ENCODE results near the gene APOD. TPM values are rescaled to one million over a fixed set of nuclear protein-coding genes. Genes with fewer than 3 reads are reported as not detected.

Gene APOD
- total and polyA plus RNA-seq, 2 of the 4 experiments (the other 2 are of a cell fraction) = 0.36 TPM; not detected in 1

DNA sequence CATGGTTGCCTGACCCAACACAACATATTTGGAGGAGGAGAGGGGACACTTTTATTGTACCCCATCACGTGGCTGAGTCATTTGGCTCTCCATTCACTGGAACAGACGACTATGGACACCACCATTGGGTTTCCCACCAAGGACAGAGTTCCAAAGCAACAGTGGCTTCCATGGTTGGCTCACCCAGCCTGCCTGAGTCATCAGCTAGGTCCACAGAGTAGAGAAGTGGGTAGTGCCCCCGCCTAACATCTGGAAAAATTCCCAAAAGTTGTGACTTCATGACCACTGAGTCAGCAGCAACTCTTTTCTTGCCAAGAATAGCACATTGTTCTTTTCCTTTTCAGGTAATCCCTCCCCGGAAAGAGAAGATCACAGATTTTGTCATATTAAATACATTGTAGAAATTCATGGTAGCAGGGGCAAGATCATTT, 37.6 kb downstream of the APOD start:
- WGBS, 2 experiments (ENCODE audit: extremely low coverage in 2 of 2, insufficient read length in 1 of 2) = no CpG with 5 or more reads among the region's 4 CpGs
- Histone ChIP-seq H2BK20ac (ENCODE audit: low read depth, low read length) (no peak overlapping the region), H2BK5ac (ENCODE audit: low read depth, low read length, poor library complexity, severe bottlenecking) (no peak overlapping the region), H3K27me3 (ENCODE audit: control insufficient read depth, insufficient read depth, low read length) (peaks cover 9% of the 10 kb centered on the region), H2AK5ac (ENCODE audit: low read depth, low read length) (no peak overlapping the region), H2BK15ac (ENCODE audit: low read depth, low read length) (no peak overlapping the region), H2AK9ac (replicated peaks; ENCODE audit: low read depth, low read length, poor library complexity) (no peak overlapping the region), H3K56ac (ENCODE audit: extremely low read depth, insufficient read depth, low read length) (no peak overlapping the region), H2AFZ (replicated peaks; ENCODE audit: low read length, poor library complexity) (no peak overlapping the region), H2BK120ac (ENCODE audit: low read depth, low read length) (no peak overlapping the region), H3K18ac (ENCODE audit: low read depth, low read length) (no peak overlapping the region), H3K4me1 (ENCODE audit: control insufficient read depth, insufficient read depth, low read length) (peaks cover 2% of the 10 kb centered on the region; the same call in 1 of the 2 replicates), H3K36me3 (ENCODE audit: control insufficient read depth, insufficient read depth, low read length) (no peaks in the 10 kb centered on the region), H4K8ac (ENCODE audit: low read depth in 2 of 2, low read length in 2 of 2) (no peak overlapping the region), H3K4me2 (ENCODE audit: low read depth, low read length) (no peak overlapping the region; the same call in 1 of the 2 replicates), H3K79me1 (ENCODE audit: low read depth in 1 of 2, low read length in 2 of 2) (peaks cover 0 to 13% of the 10 kb centered on the region in 2 experiments; a peak in 2 of 4 replicates), H3K9me1 (ENCODE audit: insufficient read depth, low read length) (no peaks in the 10 kb centered on the region; the same call in 1 of the 2 replicates), H3K4ac (ENCODE audit: low read depth, low read length) (no peak overlapping the region), H3K23ac (ENCODE audit: low read depth, low read length) (no peak overlapping the region), H4K91ac (ENCODE audit: insufficient read depth, low read depth, low read length) (no peak overlapping the region), H3K9me3 (ENCODE audit: control insufficient read depth, insufficient read depth, low read length) (no peaks in the 10 kb centered on the region), H4K20me1 (ENCODE audit: insufficient read depth, low read length) (peaks cover 6% of the 10 kb centered on the region; the same call in 1 of the 2 replicates), H4K5ac (ENCODE audit: low read depth, low read length) (no peak overlapping the region), H3K27ac (ENCODE audit: insufficient read depth, low read length) (no peak overlapping the region), H3K9ac (ENCODE audit: low read depth, low read length) (no peak overlapping the region), H3K4me3 (ENCODE audit: insufficient read depth, low read depth, low read length) (no peak overlapping the region), H3K14ac (replicated peaks; ENCODE audit: low read depth, low read length) (no peak overlapping the region)
- TF ChIP-seq RCOR1 (IDR thresholded peaks at IDR 0.05; ENCODE audit: insufficient replicate concordance, low read length) (no peak), CHD1 (IDR thresholded peaks at IDR 0.05; ENCODE audit: low read depth, low read length) (no peak), NFE2L2 (IDR thresholded peaks at IDR 0.05; ENCODE audit: low read depth, low read length) (no peak), CEBPB (IDR thresholded peaks at IDR 0.05; ENCODE audit: low read depth, low read length) (no peak), MAZ (IDR thresholded peaks at IDR 0.05; ENCODE audit: borderline replicate concordance, low read depth, low read length) (no peak), POLR2A (IDR thresholded peaks at IDR 0.05; ENCODE audit: low read depth, low read length) (no peak), RFX5 (IDR thresholded peaks at IDR 0.05; ENCODE audit: low read depth, low read length) (no peak), BHLHE40 (IDR thresholded peaks at IDR 0.05; ENCODE audit: low read depth, low read length) (no peak), MAFK (IDR thresholded peaks at IDR 0.05; ENCODE audit: low read depth, low read length) (no peak), RAD21 (IDR thresholded peaks at IDR 0.05; ENCODE audit: low read length) (no peak), SMC3 (IDR thresholded peaks at IDR 0.05; ENCODE audit: low read depth, low read length) (no peak), USF2 (IDR thresholded peaks at IDR 0.05; ENCODE audit: low read depth, low read length) (no peak)
- TF ChIP-seq, protein P1, sequence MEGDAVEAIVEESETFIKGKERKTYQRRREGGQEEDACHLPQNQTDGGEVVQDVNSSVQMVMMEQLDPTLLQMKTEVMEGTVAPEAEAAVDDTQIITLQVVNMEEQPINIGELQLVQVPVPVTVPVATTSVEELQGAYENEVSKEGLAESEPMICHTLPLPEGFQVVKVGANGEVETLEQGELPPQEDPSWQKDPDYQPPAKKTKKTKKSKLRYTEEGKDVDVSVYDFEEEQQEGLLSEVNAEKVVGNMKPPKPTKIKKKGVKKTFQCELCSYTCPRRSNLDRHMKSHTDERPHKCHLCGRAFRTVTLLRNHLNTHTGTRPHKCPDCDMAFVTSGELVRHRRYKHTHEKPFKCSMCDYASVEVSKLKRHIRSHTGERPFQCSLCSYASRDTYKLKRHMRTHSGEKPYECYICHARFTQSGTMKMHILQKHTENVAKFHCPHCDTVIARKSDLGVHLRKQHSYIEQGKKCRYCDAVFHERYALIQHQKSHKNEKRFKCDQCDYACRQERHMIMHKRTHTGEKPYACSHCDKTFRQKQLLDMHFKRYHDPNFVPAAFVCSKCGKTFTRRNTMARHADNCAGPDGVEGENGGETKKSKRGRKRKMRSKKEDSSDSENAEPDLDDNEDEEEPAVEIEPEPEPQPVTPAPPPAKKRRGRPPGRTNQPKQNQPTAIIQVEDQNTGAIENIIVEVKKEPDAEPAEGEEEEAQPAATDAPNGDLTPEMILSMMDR (conservative IDR thresholded peaks at IDR 0.05; ENCODE audit: low read depth, low read length) = no peak
- TF ChIP-seq, protein P2, sequence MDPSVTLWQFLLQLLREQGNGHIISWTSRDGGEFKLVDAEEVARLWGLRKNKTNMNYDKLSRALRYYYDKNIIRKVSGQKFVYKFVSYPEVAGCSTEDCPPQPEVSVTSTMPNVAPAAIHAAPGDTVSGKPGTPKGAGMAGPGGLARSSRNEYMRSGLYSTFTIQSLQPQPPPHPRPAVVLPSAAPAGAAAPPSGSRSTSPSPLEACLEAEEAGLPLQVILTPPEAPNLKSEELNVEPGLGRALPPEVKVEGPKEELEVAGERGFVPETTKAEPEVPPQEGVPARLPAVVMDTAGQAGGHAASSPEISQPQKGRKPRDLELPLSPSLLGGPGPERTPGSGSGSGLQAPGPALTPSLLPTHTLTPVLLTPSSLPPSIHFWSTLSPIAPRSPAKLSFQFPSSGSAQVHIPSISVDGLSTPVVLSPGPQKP (IDR thresholded peaks at IDR 0.05; ENCODE audit: borderline replicate concordance, low read depth, low read length) = no peak
- BruUV-seq (replicated peaks) = no TSS peak
- intact Hi-C loops (cut with micrococcal nuclease) = no loop called here
- ATAC-seq (ENCODE audit: low read depth) = no peak
- POLR2A ChIA-PET (ENCODE audit: unreplicated experiment) = no interaction called here
- CTCF ChIA-PET = interaction anchor here (0.5 kb wide), 1 partner anchor 225 kb away, joined by 3 read pairs; no protein-coding TSS in a partner anchor
- DNase-seq = peak; percentile 73
- in situ Hi-C loops (cut with MboI; ENCODE audit: low sequenced_read_pairs) = no loop called here
- dilution Hi-C loops (cut with HindIII; ENCODE audit: low sequenced_read_pairs, unreplicated experiment) = no loop called here

Measured in IMR-90 (cell line).